ENCODE data around the gene TMCC1. TPM values are rescaled to one million over a fixed set of nuclear protein-coding genes. Genes with fewer than 3 reads are reported as not detected.
A peak's percentile ranks its signal among the peaks of the same experiment; 100 is the strongest.
"Not testable (repeated sequence)": the region's sequence is repeated elsewhere in the genome, so short reads cannot be mapped to it uniquely, and the experiment has no call there.

Gene TMCC1
- polyA plus RNA-seq, 1 donor, result 25.3 TPM

DNA sequence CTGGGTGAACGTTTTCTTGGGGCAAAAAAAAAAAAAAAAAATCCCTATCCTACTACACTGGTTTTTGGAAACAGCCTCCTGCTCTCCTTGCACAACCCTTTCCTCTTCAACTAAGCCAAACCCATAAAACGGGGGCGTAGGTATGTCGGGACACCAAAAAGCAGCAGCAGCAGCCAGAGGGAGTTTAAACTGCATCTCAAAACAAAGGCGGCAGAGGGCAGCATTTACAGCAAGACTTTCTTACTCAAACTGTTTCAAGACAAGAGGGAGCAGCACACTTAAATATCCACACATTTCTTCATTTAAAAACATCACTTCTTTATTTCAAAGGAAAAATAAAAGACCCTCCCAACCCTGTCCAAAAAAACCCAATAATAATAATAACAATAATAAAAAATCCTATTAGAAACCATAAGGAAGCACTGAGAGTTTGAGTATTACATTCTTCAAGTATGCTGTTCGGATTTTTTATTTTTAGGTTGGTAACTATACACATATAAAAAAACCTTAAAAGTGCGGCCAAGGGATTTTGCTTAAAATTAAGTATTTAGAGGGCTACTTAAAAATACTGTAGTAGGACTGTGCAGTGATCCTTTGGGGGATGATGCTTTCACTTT, 243.1 kb downstream of the TMCC1 start:
- DNase-seq, result peak; percentile 68

DNA sequence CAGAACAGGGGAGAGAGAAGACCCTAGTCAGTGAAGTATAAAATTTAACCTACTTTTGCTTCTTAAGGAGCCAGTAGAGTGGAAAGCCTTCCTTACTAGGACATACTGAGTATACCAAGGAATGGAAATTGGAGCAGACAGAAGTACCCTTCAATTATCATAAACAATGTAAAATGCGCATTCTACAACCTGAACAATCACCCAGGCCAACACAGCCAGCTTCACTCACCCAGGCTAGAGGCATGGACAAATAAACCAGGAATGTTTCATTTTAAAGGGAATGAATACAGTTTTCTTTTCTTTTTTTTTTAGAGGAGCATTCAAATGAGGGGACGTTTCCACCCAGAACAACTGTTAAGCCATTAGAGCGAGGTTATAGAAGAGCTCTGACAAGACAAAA, 245.1 kb downstream of the TMCC1 start:
- DNase-seq, result no peak

DNA sequence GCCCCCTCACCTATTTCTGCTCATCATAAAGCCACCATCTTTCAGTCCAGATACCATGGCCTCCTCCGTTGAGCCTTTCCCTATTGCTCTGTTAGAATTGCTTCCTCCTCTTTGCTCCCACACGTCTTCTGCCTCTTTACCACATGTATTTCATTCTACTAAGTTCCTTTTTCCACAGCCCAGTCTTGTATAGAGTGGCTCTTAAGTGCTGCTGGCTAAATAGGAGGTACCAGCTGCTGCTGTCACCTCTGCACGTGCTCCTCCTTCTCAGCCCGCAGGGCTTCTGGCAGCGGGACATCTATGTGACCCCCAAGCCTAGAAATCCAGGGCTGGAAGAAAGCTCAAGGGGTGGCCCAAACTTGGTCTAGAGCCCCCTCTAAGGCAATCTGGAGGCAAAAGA, 248.2 kb downstream of the TMCC1 start:
- no peak for DNase-seq

DNA sequence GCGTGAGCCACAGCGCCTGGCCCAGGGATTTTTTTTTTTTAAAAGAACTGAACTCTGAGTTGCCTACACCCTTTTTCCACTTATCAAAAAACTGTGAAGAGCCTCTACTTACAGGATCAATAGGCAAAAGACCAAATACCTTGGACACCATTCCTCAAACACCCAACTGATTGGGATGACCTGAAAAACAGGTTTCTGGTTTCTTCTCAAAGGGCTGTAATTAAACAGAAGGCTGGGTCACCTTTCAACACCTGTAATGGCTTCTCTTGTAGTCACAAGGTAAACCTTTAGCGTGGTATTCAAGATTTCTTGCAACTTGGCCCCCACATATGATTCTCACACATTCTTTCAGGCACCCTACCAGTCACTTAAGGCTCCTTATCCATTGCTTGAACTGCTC, 248.7 kb downstream of the TMCC1 start:
- no peak for DNase-seq

DNA sequence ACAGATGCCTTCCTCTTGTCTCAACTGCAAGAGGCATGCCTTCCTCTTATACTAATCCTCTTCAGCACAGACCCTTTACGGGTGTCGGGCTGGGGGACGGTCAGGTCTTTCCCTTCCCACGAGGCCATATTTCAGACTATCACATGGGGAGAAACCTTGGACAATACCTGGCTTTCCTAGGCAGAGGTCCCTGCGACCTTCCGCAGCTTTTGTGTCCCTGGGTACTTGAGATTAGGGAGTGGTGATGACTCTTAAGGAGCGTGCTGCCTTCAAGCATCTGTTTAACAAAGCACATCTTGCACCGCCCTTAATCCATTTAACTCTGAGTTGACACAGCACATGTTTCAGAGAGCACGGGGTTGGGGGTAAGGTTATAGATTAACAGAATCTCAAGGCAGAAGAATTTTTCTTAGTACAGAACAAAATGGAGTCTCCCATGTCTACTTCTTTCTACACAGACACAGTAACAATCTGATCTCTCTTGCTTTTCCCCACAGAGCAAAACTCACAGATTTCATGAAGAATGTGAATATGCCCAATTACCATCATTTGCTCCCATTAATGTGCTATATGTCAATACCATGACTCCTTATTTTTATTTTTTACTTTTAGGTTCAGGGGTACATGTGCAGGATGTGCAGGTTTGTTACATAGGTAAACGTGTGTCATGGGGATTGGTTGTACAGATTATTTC, 251.8 kb downstream of the TMCC1 start:
- DNase-seq, result not testable (repeated sequence)

DNA sequence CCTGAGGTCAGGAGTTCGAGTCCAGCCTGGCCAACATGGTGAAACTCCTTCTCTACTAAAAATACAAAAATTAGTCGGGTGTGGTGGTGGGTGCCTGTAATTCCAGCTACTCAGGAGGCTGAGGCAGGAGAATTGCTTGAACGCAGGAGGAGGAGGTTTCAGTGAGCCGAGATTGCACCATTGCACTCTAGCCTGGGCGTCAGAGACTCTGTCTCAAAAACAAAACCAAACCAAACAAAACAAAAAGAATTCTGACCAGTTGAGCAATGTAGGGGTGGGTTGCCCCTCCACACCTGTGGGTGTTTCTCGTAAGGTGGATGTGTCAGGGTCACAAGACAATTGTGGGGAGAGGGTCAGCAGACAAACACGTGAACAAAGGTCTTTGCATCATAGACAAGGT, 252.5 kb downstream of the TMCC1 start:
- DNase-seq, result not testable (repeated sequence)

DNA sequence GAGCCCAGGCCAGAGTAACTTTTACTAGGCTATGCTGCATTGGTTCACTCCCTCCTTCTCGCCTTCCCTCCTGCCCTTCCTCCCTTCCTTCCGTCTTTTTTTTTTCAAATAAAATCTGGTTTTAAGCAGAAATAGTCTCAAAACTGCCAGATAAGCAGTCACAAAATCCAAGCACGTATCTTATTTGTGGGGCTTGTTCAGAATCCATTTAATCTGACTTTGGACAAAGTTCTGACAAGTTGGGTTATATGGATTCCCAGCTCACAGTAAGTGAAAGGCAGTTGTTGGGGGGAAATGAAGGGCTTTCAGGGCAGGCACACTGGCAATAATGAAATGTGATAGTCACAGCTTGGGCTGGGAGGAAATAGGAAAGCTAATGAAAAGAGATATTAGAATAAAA, 255.0 kb downstream of the TMCC1 start:
- no peak for DNase-seq

DNA sequence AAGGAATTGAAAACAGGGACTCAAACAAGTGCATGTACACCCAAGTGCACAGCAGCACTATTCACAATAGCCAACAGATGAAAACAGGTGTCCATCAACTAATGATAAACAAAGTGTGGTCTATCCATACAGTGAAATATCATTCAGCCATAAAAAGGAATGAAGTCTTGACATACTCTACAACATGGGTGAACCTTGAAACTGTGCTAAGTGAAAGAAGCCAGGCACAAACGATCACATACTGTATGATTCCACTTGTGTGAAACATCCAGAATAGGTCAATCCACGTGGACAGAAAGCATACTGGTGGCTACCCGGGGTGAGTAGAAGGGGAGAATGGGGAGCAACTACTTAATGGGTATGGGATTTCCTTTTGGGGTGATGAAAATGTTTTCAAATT, 257.4 kb downstream of the TMCC1 start:
- DNase-seq, result no peak

DNA sequence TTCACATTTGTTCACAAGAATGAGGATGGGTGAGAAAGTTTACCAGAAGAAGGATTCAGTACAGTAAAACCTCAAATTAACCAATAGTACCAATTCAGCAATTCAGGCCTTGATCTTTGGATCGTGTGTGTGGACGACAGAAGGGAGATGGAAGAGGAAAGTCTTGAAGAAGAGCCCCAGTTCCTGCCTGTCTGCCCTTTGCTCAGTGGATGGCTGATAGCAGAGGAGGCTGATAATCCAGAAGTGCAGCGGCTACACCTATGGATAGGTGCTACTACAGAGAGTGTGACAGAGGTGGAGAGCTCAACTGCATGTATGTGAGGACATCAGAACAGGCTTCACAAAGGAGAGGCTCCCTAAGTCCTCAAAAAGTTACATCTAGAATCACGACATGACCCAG, 257.9 kb downstream of the TMCC1 start:
- DNase-seq, result no peak

DNA sequence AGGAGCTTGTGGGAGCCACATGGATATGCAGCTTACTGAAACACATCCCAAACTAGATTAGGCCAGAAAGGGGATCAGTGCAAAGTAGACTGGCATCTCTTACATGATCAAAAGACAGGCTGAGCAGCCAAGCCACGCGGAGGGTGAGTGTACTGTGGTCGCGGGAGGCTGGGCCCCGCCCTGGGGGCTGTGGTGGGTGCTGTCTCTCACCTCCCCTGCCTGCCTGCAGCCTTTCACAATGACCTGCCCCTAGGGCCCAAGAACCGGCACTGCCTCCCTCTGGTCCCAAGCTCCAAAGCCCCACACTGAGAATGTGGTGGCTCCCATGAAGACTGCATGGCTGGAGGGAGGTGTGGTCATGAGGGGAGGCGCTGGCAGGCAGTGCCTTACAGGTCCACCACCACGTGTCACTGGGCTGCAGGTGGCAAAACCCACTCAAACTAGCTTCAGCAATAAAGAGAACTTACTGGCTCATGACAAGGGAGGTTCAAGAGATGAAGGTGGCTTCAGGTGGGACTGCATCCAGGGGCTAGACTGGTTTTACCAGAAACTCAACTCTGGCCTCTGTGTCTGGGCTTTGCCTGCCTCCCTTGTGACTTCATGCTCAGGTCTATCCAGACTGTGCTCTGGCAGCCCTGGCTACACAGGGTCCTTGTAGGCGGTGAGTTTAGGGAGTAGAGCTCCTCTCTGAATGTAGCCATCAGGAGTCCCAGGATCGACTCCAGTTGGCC, 259.6 kb downstream of the TMCC1 start:
- no peak for DNase-seq

DNA sequence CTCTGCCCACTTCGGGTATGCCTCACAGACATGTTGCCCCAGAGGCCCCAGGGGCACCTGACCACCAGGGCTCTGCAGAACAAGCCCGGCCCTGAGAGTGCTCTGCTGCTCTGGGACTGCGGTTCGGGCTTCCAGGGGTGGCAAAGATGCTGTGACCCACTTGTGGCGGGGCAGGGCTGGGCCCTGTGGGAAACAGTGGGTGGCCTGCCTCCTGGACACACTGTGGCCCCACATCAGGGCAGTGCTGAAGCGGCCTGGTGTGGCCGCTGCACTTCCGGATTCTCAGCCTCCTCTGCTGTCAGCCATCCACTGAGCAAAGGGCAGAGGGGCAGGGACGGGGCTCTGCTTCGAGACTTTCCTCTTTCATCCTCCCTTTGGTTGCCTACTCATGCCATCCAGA, 260.5 kb downstream of the TMCC1 start:
- no peak for DNase-seq

DNA sequence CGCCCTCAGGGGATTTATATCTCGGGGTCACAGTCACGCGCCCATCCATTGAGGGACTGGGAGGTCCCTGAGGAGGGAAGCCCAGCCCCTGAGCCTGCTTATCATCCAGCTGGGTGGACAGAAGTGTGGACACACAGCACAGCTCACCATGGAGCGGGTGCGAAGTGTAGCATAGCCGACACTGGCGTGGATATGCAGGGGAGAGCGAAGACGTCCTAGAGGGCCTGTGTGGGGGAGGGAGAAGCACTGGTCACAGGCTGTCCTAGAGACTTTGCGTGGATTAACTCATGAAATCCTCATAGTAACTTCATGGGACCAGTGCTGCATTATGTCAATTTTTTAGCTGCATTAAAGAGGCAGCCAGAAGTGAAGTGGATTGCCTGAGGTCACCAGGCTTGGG, 261.0 kb downstream of the TMCC1 start:
- DNase-seq, result no peak

DNA sequence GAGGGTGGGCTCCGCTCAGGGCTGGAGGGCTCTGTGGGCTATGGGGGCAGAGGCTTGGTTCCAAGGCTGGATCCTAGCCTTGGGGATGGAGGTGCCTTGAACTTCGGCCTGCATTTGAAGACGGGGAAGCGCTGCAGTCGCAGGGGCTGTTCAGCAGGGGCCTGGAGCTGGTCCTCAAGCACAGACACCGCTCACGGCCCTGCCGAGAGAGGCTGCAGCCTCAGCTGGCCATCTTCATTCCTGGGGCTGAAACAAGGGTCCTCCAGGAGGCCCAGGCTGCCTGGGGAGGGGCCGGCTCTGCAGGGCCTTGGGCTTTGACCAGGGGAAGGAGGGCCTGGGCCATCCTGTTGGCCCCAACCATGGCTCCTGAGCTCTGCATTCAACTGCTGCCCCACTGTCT, 261.5 kb downstream of the TMCC1 start:
- no peak for DNase-seq

DNA sequence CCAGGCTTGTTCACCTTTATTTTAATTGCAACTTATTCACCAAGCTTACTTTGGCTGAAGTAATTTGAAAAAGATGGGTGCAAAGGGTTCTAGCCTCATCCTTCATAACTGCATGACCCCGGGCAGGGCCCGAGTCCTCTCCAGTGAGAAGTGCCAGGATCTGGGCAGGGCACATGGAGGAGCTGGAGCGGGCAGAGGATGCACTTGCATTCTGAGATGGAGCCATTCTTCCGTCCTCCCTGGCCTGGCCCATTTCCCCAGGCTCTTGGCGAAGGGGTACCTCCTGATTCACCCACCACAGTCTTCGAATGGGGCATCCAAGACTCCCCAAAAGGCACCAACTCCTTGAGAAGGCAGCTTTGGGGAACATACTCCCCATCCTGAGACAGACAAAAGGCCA, 264.5 kb downstream of the TMCC1 start:
- DNase-seq, result no peak

DNA sequence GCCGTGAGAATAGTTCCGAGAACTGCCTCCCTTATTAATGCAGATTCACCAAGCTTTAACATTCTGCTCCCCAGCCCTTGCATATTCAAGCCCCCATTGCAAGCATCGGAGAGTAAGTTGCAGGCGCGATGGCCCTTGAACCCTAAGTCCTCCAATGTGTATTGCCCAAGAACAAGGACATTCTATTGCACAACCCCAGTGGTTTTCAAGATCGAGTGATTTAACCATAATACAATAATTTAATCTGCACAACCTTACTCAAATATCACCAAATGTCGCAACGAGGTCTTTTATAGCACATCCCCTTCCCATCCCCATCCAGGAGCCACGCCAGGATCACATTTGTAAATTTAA, 265.4 kb downstream of the TMCC1 start:
- DNase-seq, result no peak

DNA sequence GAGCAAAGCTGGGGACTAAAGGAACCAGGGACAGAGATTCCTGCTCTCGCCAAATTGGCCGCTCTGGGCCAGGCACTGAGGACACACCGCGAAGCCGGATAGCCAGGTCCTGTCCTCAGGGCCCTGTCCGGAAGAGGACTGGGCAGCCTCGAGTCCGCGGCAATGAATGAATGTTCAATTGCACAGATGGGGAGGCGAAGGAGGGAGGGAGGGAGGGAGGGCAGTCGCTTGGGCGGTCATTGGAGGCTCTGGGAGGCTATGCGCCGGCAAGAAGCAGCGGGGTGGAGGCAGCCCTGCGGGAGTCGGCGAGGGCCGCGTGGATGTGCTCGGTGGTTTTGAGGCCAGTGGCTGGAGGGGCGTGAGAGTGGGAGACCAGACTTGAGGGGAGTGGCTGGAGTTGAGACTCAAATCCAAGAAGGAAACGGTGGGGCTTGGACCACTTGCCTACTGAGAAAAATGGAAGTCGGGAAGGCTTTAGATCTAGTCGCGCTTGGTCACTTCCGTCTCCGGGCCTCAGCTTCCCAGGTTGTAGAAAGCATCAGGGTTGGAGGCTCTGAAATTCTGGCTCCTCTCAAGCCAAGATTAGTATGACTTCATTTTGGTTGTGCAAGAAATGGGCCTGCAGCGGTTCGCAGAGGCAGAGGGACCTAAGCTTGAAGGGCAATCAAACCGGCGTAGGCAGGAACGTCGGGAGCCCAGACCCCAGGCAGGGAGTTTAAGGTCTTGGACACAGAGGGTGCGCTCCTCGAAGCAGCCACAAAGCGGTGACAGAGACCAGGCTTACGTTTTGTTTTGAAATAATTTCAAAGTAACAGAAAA, 266.0 kb downstream of the TMCC1 start:
- peak; percentile 85 for DNase-seq

DNA sequence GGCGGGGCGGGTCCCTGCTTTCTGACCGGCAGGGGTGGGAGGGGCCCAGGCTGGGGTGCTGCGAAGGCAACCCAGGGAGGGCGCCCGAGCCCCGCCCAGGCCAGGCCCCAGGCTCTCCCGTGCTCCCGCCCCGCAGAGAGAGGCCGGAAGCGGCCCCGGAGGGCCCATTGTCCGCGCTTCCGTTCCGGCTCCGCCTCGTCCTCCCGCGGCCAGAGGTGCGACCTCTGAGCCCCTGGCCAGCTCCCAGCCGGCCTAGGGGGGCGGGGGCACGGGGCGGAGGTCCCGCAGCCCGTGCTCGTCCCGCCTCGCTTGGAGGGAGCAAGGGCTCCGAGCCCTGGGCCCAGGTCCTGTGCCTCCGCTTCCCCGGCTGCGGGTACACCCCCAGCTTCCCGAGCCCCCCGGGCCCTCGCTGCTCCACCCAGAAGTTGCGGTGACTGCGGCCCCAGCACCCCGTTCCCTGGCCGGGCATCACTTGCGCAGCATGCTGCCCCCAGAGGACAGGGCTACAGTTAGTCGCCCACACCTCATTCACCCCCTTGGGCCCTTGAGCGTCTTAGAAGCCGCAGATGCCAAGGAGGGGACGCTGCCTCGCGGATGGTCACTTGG, 266.7 kb downstream of the TMCC1 start:
- DNase-seq, result no peak

DNA sequence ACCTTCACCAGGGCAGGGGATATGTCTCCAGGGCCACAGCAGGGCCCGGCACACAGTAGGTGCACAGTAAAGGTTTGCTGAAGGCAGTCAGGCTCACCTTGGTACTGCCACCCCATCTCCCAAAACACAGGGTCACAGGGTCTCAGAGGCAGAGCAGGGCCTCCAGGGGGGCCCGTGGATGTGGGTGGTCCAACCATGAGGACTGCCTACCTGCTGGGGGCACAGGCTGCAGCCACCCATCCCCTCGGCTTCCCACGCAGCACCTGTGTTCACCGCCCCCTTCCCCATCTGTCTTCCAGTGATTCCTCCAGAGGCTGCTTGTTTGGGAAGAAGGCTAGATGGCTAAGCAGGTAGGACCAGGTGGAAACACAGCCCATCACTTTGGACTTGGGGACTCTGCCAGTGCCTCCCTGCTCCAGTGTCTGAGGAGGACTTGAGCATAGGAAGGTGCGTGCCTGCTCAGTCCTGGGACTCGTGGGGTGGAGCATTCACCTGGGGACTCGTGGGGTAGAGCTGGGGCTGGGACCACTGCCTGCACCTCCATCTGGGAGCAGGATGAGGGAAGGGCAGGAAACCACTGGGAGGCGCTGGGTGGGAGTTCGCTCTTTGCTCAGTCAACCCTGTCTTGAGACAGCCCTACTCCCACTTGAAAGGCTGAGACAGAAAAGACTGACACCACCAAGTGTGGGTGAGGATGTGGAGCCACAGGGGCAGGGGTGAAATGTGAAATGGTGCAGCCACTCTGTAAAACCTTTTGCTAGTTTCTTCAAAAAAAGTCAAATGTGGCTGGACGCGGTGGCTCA, 268.2 kb downstream of the TMCC1 start:
- no peak for DNase-seq

DNA sequence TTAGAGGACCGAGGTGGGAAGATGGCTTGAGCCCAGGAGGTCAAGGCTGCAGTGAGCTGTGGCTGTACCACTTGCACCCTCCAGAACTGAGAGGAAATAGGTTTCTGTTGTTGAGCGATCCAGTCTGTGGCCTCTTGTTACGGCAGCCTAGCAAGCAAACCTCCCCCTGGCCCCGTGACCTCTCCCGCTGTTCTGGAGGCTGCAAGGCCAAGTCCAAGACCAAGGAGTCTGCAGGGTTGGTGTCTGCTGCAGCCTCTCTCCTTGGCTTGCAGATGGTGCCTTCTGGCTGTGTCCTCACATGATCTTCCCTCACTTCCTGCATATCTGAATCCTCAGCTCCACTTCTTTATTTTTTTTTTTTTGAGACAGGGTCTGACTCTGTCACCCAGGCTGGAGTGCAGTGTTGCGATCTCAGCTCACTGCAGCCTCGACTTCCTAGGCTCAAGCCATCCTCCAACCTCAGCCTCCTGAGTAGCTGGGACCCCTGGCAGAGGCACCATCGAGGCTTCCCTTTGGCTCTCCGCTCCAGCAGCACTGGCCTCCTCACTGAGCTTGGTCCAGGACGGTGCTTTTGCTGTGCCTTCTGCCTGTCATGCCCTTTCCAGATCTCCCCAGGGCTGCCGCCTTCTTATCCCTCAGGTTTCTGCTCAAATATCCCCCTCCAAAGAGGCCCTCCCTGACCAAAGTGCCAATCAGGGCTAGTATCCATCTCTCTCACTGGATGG, 269.0 kb downstream of the TMCC1 start:
- no peak for DNase-seq

DNA sequence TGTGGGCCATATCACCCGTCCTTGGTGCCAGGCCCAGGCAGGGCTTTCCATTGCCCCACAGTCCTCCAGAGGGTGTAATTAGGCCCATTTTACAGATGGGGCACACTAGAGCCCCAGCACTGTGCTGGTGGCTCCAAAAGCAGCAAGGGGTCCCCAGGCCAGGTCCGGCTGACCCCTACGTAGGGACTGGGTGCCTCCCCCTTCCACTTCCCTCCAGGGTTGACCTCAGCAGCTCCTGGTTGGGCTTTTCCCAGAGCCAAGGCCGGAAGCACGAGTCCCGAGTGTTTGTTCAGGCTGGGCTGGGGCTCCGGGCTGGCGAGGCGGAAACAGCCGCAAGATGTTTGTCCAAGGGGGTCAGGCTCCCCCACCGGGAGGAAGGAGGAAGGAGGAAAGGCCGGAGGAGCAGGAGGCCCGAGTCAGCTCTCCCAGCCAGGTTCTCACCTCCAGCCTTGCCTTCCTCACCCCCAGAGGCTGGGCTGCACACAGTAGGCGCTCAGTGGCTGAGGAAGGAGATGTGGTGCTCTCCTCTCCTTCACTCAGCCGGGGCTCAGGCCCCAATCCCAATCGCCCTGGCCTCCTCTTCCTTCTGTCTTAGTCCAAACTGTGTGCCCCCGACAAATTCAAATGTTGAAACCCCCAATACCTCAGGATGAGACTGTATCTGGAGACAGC, 269.9 kb downstream of the TMCC1 start:
- no peak for DNase-seq

All from left kidney (tissue), 2 donors.